ENCODE data around the gene TMPRSS15.

The TMPRSS15 gene

GRCh38 chr21:18318156-18318555, 85.4 kb downstream of the TMPRSS15 start:
- H3K4me2 ChIP-seq (ENCODE audit: low read length) = no peak overlapping the region
- no peak overlapping the region for H2AFZ ChIP-seq (ENCODE audit: low read length)
- no peak for TF ChIP-seq EZH2 (IDR thresholded peaks at IDR 0.05; ENCODE audit: borderline replicate concordance, low read length)
- TF ChIP-seq CTCF (IDR thresholded peaks at IDR 0.05; ENCODE audit: low read length) = no peak

GRCh38 chr21:18298228-18298627, 105.4 kb downstream of the TMPRSS15 start:
- Histone ChIP-seq H3K4me2 (ENCODE audit: low read length) (no peak overlapping the region), H3K9me3 (ENCODE audit: low read length) (no peaks in the 10 kb centered on the region), H3K36me3 (ENCODE audit: insufficient read depth, low read length) (no peaks in the 10 kb centered on the region), H3K9me2 (ENCODE audit: low read depth, low read length) (no peaks in the 10 kb centered on the region), H3K27me3 (ENCODE audit: insufficient read depth, low read length) (no peaks in the 10 kb centered on the region), H4K20me1 (ENCODE audit: insufficient read depth, low read length) (no peaks in the 10 kb centered on the region), H3K9ac (ENCODE audit: low read length) (no peak overlapping the region), H3K79me2 (ENCODE audit: insufficient read depth, low read length) (no peaks in the 10 kb centered on the region), H3K27ac (ENCODE audit: low read depth, low read length, poor library complexity, severe bottlenecking) (no peak overlapping the region), H3K4me1 (ENCODE audit: insufficient read depth, low read length, severe bottlenecking) (no peaks in the 10 kb centered on the region), H3F3A (ENCODE audit: insufficient read depth, low read length) (no peaks in the 10 kb centered on the region), H2AFZ (ENCODE audit: low read length) (no peak overlapping the region), H3K4me3 (ENCODE audit: low read depth, low read length, poor library complexity, severe bottlenecking) (no peak overlapping the region)
- TF ChIP-seq EZH2 (IDR thresholded peaks at IDR 0.05; ENCODE audit: borderline replicate concordance, low read length) (no peak), CTCF (IDR thresholded peaks at IDR 0.05; ENCODE audit: low read length) (no peak)

More at GRCh38 chr21:18318156-18318555, 85.4 kb downstream of the TMPRSS15 start:
- Histone ChIP-seq H3K36me3 (ENCODE audit: insufficient read depth, low read length) (no peaks in the 10 kb centered on the region), H3K4me1 (ENCODE audit: insufficient read depth, low read length, severe bottlenecking) (no peaks in the 10 kb centered on the region), H3K4me3 (ENCODE audit: low read depth, low read length, poor library complexity, severe bottlenecking) (no peak overlapping the region), H3K27me3 (ENCODE audit: insufficient read depth, low read length) (no peaks in the 10 kb centered on the region), H3K9me3 (ENCODE audit: low read length) (no peaks in the 10 kb centered on the region), H3K79me2 (ENCODE audit: insufficient read depth, low read length) (no peaks in the 10 kb centered on the region), H3F3A (ENCODE audit: insufficient read depth, low read length) (no peaks in the 10 kb centered on the region), H3K9ac (ENCODE audit: low read length) (no peak overlapping the region), H4K20me1 (ENCODE audit: insufficient read depth, low read length) (no peaks in the 10 kb centered on the region), H3K9me2 (ENCODE audit: low read depth, low read length) (no peaks in the 10 kb centered on the region), H3K27ac (ENCODE audit: low read depth, low read length, poor library complexity, severe bottlenecking) (no peak overlapping the region)

GRCh38 chr21:18294100-18294499, 109.5 kb downstream of the TMPRSS15 start:
- no peaks in the 10 kb centered on the region; the same call in 1 of the 2 replicates for H3K27me3 ChIP-seq (ENCODE audit: insufficient read depth, low read length)
- no peaks in the 10 kb centered on the region for H3K36me3 ChIP-seq (ENCODE audit: insufficient read depth, low read length)
- no peaks in the 10 kb centered on the region for H3K79me2 ChIP-seq (ENCODE audit: insufficient read depth, low read length)
- no peak overlapping the region for H3K27ac ChIP-seq (ENCODE audit: low read depth, low read length, poor library complexity, severe bottlenecking)
- no peaks in the 10 kb centered on the region for H3K9me2 ChIP-seq (ENCODE audit: low read depth, low read length)
- no peaks in the 10 kb centered on the region for H3K9me3 ChIP-seq (ENCODE audit: low read length)
- no peaks in the 10 kb centered on the region for H4K20me1 ChIP-seq (ENCODE audit: insufficient read depth, low read length)
- no peak overlapping the region for H3K4me2 ChIP-seq (ENCODE audit: low read length)
- H3K4me3 ChIP-seq (ENCODE audit: low read depth, low read length, poor library complexity, severe bottlenecking) = no peak overlapping the region
- no peak overlapping the region for H3K9ac ChIP-seq (ENCODE audit: low read length)
- H3K4me1 ChIP-seq (ENCODE audit: insufficient read depth, low read length, severe bottlenecking) = no peaks in the 10 kb centered on the region
- no peak for TF ChIP-seq EZH2 (IDR thresholded peaks at IDR 0.05; ENCODE audit: borderline replicate concordance, low read length)
- no peak for TF ChIP-seq CTCF (IDR thresholded peaks at IDR 0.05; ENCODE audit: low read length)
- no peaks in the 10 kb centered on the region for H3F3A ChIP-seq (ENCODE audit: insufficient read depth, low read length)
- H2AFZ ChIP-seq (ENCODE audit: low read length) = no peak overlapping the region

Data from OCI-LY1 (cell line).